Measurements from ENCODE around the gene NLRP4.
"Not testable (repeated sequence)": the region's sequence is repeated elsewhere in the genome, so short reads cannot be mapped to it uniquely, and the experiment has no call there.

The NLRP4 gene

GRCh38 chr19:55882626-55883025 is 46.3 kb downstream of the NLRP4 start:
- DNase-seq, result no peak

- DNase-seq, result no peak
These were observed 62.6 kb downstream of the NLRP4 start for GRCh38 chr19:55898911-55899310.

GRCh38 chr19:55901369-55902079 is 65.2 kb downstream of the NLRP4 start:
- no peak for DNase-seq

GRCh38 chr19:55902080-55902751 is 65.9 kb downstream of the NLRP4 start:
- DNase-seq, result no peak

- no peak for DNase-seq
These were observed 70.9 kb downstream of the NLRP4 start for GRCh38 chr19:55907286-55907685.

GRCh38 chr19:55907746-55908145 is 71.4 kb downstream of the NLRP4 start:
- DNase-seq, result no peak

GRCh38 chr19:55909801-55910200 is 73.5 kb downstream of the NLRP4 start:
- no peak for DNase-seq

GRCh38 chr19:55912916-55913315 is 76.6 kb downstream of the NLRP4 start:
- no peak for DNase-seq

- no peak for DNase-seq
These were observed 77.4 kb downstream of the NLRP4 start for GRCh38 chr19:55913643-55914268.

- DNase-seq, result no peak
These were observed 87.2 kb downstream of the NLRP4 start for GRCh38 chr19:55923556-55923955.

- DNase-seq, result no peak
These were observed 91.7 kb downstream of the NLRP4 start for GRCh38 chr19:55927991-55928390.

GRCh38 chr19:55929258-55929657 is 92.9 kb downstream of the NLRP4 start:
- not testable (repeated sequence) for DNase-seq

GRCh38 chr19:55930996-55931515 is 94.7 kb downstream of the NLRP4 start:
- DNase-seq, result no peak
